Measurements from ENCODE around the gene ABCD1. TPM values are rescaled to one million over a fixed set of nuclear protein-coding genes. Genes with fewer than 3 reads are reported as not detected.
"Not testable (repeated sequence)": the region's sequence is repeated elsewhere in the genome, so short reads cannot be mapped to it uniquely, and the experiment has no call there.

ABCD1 gene
- total RNA-seq, 4 donors from 2014 or later: 18.4 to 36.2 (median 25.1) TPM

- peaks cover 0 to 17% (median 6%) of the 10 kb centered on the region in 4 donors for H3K36me3 ChIP-seq
- H3K9me3 ChIP-seq: peaks cover 0 to 9% (median 0%) of the 10 kb centered on the region in 4 donors
- H3K4me3 ChIP-seq: no peak overlapping the region
- peaks cover 35 to 50% (median 48%) of the 10 kb centered on the region in 4 donors for H3K4me1 ChIP-seq
- DNase-seq (ENCODE audit: extremely low spot score): no peak
- 78% methylated on average over 6 of the region's 6 CpGs for WGBS
- intact Hi-C loops (cut with DNase I): no loop called here
- TF ChIP-seq CTCF (IDR thresholded peaks at IDR 0.05): no peak
- no peak for TF ChIP-seq EP300 (IDR thresholded peaks at IDR 0.05)
- H3K27me3 ChIP-seq: no peaks in the 10 kb centered on the region
- peak overlapping the region; percentile 84 to 92 (median 88) for H3K27ac ChIP-seq (replicated peaks in 1 of 4)
Observed at GRCh38 chrX:153728095-153728494, 3.4 kb downstream of the ABCD1 start.

GRCh38 chrX:153728951-153729631 lies 4.4 kb downstream of the ABCD1 start:
- no peak for DNase-seq (ENCODE audit: extremely low spot score)
- Histone ChIP-seq H3K4me1 (peaks cover 35 to 47% (median 44%) of the 10 kb centered on the region in 4 donors), H3K9me3 (peaks cover 0 to 9% (median 0%) of the 10 kb centered on the region in 4 donors), H3K4me3 (no peak overlapping the region), H3K36me3 (peaks cover 0 to 17% (median 8%) of the 10 kb centered on the region in 4 donors), H3K27me3 (no peaks in the 10 kb centered on the region), H3K27ac (replicated peaks in 1 of 4) (no peak overlapping the region)
- intact Hi-C loops (cut with DNase I): no loop called here
- no peak for TF ChIP-seq POLR2A (IDR thresholded peaks at IDR 0.05; ENCODE audit: low read depth)
- WGBS: 93% methylated on average over 18 of the region's 23 CpGs

GRCh38 chrX:153730115-153730514 lies 5.5 kb downstream of the ABCD1 start:
- H3K9me3 ChIP-seq; H3K27me3 ChIP-seq; DNase-seq (ENCODE audit: extremely low spot score); H3K4me3 ChIP-seq; H3K27ac ChIP-seq (replicated peaks in 1 of 4); intact Hi-C loops (cut with DNase I): not testable (repeated sequence)
- Histone ChIP-seq H3K36me3 (peaks cover 0 to 17% (median 8%) of the 10 kb centered on the region in 4 donors), H3K4me1 (peaks cover 34 to 43% (median 41%) of the 10 kb centered on the region in 4 donors)
- WGBS: 95% methylated on average over 23 of the region's 23 CpGs

GRCh38 chrX:153731117-153731844 lies 6.6 kb downstream of the ABCD1 start:
- 90% methylated on average over 6 of the region's 6 CpGs for WGBS
- peaks cover under 1 to 23% (median 12%) of the 10 kb centered on the region in 4 donors for H3K36me3 ChIP-seq
- peaks cover 0 to 9% (median 0%) of the 10 kb centered on the region in 4 donors for H3K9me3 ChIP-seq
- no peak for TF ChIP-seq CTCF (IDR thresholded peaks at IDR 0.05)
- TF ChIP-seq POLR2AphosphoS5 (IDR thresholded peaks at IDR 0.05): no peak
- TF ChIP-seq EP300 (IDR thresholded peaks at IDR 0.05): no peak
- TF ChIP-seq POLR2A (IDR thresholded peaks at IDR 0.05; ENCODE audit: low read depth): no peak
- H3K27ac ChIP-seq (replicated peaks in 1 of 4): no peak overlapping the region
- H3K4me1 ChIP-seq: peaks cover 22 to 31% (median 29%) of the 10 kb centered on the region in 4 donors
- no peak for DNase-seq (ENCODE audit: extremely low spot score)
- H3K27me3 ChIP-seq: no peaks in the 10 kb centered on the region
- H3K4me3 ChIP-seq: no peak overlapping the region
- intact Hi-C loops (cut with DNase I): no loop called here

- intact Hi-C loops (cut with DNase I): no loop called here
- Histone ChIP-seq H3K36me3 (peaks cover 4 to 28% (median 17%) of the 10 kb centered on the region in 4 donors), H3K27ac (replicated peaks in 1 of 4) (no peak overlapping the region), H3K9me3 (peaks cover 0 to 9% (median 0%) of the 10 kb centered on the region in 4 donors), H3K4me3 (no peak overlapping the region), H3K27me3 (no peaks in the 10 kb centered on the region), H3K4me1 (peaks cover 16 to 26% (median 23%) of the 10 kb centered on the region in 4 donors)
- WGBS: 84% methylated on average over 3 of the region's 3 CpGs
- no peak for DNase-seq (ENCODE audit: extremely low spot score)
- TF ChIP-seq POLR2A (IDR thresholded peaks at IDR 0.05; ENCODE audit: low read depth) (no peak), POLR2AphosphoS5 (IDR thresholded peaks at IDR 0.05) (no peak), CTCF (IDR thresholded peaks at IDR 0.05) (no peak), EP300 (IDR thresholded peaks at IDR 0.05) (no peak)
Observed at GRCh38 chrX:153731845-153732215, 7.2 kb downstream of the ABCD1 start.

Measured in esophagus muscularis mucosa (tissue), 4 donors.